Urothelium cell line (cell line): ENCODE results near the gene PDE6D.

Experiments
- DNase-seq: peaks from one replicate; pipeline ENCODE4 v3.0.0; 2011; ENCODE audit warnings: low spot score, mixed read lengths
- FAIRE-seq: peaks from 2 replicates; lab custom pipeline; 2011; peaks lifted over from hg19 to GRCh38; lab: Jason Lieb, UNC

PDE6D gene

DNA sequence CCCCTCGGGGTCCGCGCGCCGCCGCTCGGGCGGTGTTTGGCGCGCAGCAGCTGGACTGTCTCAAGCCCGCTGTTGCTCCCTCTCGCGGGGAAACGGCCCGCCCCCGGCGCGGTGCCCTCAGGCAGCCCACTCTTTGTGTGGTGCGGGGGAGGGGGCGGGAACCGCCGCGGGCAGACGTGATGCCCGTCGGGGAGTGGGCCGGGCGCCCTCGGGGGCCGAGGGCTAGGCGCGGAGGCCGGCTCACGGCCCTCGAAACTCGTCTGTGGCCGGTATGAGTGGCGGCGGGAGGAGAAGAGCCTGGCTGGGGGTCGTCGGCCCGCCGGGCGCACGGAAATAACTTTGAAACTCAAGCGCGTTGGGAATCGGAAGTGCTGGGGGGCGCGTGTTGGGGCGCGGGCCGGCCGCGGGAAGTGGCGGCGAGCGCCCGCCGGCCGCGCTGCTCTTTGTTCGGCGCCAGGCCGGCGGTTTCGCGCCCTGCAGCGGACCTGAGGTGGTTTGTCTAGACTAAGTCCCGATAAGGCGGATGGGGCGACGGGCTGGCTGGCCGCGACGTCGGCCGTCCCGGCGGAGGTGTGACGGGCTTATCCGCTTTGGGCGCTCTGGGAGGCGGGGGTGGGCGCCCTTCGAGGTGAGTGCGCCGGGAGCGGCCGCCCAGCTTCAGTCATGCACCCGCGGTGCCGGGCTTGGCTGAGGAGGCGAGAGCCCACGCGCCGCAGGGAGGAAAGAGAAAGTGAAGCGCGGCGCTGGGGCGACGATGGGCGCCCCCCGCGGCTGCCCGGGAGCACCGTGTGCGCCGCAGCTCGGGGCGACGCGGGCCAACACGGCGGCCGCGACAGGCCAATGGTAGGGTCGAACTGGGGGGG lies 72.1 kb downstream of the PDE6D start:
- FAIRE-seq: no peak
- no peak for DNase-seq

DNA sequence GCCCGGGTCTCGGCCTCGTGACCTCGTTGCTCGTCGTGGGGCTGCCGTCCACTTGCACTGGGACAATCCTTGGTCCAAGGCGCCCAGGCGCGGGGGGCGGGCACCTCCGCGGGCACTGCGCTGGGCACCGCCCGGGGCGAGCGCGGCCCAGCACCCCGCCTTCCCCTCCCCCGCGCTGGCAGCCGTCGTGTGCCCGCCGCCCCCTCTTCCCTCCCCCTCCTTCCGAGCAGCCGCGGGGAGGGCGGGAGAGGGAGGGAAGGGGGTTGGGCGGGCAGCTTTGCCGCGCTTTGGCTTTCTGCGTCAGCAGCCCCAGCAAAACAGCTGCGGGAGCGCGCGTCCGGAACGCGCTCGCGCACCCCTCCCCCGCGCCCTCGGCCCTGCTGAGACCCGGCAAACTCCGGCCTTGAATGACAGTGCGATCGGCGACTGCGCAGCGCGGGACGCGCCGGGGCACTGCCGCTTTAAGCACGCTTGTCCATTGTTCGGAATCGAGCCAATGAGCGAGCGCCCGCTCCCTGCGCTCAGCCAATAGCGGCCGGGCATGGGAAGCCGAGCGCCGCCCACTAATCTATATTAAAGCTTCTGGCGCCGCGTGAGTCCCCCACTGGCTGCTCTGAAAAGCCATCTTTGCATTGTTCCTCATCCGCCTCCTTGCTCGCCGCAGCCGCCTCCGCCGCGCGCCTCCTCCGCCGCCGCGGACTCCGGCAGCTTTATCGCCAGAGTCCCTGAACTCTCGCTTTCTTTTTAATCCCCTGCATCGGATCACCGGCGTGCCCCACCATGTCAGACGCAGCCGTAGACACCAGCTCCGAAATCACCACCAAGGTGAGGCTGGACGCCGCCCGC lies 72.9 kb downstream of the PDE6D start, which contains the start of gene PTMA:
Gene PTMA, plus strand, starts transcription at position 599 of the 846 bp plus-strand sequence. Its CDS starts 182 bp downstream, at position 781.
- peak; percentile 96 for DNase-seq
- peak; percentile 50 for FAIRE-seq

DNA sequence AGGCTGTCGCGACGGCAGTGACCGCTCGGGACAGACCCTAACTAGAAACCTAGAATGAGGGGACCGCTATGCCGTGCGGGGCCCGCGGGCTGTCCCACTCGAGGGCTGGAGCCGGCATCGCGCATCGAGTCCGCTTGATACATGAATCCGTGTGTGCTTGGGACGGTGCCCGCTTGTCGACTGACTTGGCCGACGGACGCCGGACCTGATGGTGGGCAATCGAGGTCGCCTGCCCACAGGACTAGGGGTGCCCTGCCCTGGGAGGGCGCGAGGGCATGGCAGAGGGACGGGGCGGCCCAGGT lies 73.5 kb downstream of the PDE6D start:
- DNase-seq: no peak
- no peak for FAIRE-seq

DNA sequence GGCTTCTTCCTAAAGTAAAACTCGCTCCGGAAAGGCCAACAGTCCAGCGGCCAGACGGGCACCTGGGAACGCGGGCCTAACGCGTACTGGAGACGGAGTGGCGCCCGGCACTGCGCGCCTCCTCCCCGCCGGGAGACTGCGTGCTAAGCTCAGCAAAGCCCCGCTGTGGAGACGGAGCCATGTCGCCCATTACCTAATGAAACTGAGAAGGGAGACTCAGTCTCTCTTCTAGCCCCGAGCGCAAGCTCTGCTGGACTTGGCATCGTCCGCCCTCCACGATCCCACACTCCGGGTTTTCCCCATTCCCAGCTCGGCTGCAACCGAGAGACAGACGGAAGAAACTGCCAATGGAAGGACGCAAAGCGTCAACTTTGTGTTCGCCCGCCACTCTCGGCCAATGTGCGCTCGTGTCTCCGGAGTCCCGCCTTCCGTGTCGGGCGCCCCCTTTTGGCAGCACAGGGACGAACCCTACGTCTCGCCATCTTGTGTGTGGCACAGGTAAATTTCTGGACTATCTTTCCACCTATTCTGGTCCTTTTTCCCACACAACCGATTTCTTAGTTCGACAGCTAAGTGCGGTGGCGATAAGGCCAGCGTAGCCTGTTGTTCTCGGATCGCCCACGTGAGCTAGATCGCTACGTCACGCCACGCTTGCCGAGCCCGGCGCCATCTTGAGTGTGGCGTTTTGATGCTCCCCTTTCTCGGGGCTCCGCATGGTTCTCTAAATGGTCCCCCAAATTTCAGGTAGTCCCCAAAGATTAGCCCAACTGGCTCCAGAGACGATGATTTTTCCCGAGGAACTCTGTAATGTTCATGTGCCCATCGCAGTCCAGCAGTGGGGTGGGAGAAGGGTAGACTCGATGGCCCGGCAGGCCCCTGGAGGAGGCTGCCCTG lies 74.1 kb downstream of the PDE6D start:
- FAIRE-seq: peak; percentile 23
- peak; percentile 95 for DNase-seq

DNA sequence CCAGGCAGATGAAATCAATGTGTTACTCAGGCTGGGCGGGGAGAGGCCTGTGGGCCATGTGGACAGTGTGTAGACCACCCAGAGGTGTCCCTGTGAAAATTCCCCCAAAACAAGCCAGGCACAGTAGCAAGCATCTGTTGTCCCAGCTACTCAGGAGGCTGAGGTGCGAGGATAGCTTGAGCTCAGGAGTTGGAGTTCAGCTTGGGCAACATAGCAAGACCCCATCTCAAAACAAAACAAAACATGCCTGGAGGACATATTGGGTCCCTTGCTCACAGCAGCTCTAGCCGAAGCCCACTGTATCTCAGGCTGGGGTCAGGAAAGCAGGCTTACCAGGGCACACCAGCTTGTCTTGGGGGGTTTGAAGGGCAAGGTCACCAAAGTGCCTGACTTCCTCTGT lies 77.1 kb downstream of the PDE6D start:
- DNase-seq (no peak), FAIRE-seq (no peak)

DNA sequence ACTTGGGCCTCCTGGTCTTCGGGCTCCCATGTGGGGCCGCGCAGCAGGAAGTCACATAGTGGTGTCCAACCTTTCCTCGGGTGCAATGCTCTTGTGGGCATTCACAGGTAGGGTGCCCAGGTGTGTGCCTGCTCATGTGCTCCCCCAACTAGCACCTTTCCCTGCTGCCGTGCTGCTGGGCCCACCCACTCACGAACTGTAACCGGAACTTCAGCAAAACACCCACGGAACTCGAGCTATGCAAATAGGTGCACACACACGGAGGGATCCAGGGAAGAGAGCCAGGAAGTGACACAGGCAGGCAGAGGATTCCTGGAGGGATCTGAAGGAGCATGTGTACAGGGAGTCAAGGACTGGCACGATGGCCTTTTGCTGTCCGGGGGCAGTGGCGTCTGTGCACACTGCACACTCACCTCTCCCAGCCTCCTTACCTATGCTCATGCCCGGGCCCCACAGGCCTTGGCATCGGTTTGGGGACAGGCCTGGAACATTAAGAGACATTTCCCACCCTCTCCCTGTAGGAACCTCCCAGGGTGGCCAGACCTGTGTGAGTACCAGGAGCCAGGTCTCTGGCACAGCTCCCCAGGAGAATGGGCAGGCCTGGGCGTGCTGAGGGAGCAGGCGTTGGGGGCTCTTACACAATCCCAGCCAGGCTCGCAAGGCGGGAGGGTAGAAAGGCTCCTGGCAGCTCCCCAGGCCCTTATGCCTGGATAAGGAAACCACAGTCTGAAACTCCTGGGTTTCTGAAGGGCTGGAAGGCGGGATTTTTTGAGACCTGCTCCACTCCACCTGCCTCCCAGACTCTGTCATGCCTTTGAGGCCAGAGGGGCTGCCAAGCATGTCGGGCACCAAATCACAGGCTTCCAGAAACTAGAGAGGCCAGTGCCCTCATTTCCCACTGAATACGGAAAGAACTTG lies 79.4 kb downstream of the PDE6D start:
- no peak for FAIRE-seq
- DNase-seq: no peak

DNA sequence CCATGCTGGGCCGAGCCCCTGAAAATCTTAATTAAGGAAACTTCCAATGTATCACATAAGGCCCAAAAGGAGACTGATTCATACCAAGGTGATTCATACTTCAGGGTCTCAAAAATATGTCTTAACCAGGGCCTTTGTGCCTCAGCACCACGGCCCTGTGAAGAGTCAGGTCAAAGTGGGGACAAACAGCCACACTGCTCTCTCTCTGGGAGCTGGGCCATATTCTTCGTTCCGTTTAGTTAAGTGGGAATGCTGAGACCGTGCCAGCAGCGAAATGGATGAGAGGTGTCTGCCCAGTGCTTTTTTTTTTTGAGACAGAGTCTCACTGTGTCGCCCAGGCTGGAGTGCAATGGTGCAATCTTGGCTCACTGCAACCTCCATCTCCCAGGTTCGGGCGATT lies 82.1 kb downstream of the PDE6D start:
- DNase-seq (no peak), FAIRE-seq (no peak)

DNA sequence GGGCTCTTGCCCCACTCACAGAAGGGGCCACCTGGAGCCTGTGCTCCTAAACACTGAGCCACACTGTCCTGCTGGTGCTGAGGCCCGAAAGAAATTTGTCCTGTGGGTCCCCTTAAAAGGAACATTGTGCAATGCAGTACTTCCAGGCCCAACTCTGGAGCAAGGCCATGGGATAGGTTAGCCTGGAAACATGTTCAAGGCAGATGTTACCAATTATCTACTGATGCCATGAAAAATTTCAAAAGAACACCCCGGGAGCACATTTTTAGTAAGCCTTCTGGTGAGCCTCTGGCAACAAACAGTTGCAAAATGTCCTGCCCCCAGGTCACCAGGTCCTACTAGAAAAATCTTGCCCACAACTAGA lies 85.1 kb downstream of the PDE6D start:
- DNase-seq: no peak
- no peak for FAIRE-seq

DNA sequence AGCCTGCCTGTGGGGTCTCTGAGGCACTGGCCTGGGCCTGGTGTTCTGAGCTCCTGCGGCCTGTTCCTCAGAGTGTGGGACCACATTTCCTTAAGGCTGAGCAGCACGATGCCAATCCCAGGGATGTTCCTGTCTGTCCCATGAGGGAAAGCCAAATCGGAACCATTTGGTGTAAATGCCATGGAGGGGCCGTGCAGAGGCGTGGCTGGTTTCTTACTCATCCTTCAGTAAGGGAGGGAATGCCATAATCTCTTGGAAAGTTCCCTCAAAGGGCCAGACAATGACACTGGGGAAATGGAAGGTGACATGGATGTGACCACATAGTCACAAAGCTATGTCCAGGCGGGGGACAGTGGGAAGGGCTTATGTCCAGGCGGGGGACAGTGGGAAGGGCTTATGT lies 87.1 kb downstream of the PDE6D start:
- no peak for DNase-seq
- FAIRE-seq: no peak

DNA sequence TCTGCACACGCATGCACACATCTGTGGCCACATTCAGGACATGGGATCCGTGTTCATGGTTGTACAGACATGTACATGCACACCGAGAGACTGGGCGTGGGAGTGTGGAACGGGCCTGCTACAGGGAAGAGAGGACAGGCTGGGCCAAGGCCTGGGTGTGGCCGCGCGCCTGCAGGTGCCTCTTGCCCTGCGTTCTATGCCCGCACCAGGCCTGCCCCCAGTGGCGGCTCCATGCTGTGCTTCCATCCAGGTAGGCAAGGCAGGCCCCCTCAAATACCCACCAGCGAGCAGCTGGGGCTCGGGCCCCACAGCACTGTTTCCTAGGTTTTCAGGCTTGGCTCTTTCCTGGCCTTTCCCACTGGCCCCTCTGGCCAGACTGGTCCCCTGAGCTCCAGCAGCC lies 88.2 kb downstream of the PDE6D start:
- DNase-seq (no peak), FAIRE-seq (no peak)

DNA sequence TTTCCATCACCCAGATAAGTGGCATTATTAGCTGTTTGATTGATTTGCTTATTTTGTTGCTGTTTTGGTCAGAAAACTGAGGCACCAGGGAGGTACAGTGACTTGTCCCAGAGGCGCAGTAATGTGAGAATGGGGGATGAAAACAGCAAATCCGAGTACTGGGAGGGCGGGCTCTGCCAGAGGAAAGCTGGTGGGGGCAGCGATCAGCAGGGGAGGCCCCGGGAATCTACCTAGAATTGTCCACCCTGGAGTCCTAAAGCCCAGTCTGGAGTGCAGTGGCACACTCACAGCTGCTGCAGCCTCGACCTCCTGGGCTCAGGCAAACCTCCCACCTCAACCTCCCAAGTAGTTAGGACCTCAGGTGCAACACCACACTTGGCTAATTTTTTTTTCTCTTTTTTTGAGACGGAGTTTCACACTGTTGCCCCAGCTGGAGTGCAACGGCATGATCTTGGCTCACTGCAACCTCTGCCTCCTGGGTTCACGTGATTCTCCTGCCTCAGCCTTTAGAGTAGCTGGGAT lies 89.8 kb downstream of the PDE6D start:
- FAIRE-seq: no peak
- DNase-seq: no peak

DNA sequence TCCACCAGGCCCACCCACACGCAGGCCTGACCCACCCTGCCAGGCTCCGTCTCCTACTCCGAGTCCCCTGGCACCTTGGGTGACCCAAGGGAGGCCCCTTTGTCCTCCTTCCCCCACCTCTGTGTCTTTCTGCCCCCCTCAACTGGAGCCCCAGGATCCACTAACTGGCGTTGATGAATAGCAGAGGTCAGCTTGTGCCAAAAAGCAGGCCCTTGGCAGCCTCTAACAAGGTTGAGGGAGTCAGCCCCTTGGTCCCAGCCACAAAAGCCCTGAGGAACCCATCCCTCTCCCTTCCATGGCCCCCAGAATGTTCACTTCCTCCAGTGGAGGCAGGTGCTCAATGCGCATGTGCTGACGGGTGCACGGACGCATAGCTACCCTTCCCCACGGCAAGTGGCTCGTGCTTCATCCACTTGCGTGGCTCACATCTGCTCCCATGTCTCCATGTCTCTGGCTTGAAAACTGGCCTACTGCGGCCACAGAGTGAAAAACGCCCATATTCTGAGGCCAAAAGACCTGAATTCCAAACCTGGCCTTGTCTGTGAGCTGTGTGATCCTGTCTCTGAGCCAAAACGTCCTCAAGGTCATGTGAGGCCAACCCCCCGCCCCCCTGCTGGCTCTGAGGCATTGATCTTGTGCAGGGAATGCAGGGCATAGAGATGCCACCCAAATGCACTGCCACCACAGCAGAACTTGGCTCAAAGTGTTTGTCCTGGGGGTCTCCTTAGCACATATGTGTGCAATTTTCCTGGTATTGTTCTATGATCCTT lies 91.8 kb downstream of the PDE6D start:
- DNase-seq (no peak), FAIRE-seq (no peak)

DNA sequence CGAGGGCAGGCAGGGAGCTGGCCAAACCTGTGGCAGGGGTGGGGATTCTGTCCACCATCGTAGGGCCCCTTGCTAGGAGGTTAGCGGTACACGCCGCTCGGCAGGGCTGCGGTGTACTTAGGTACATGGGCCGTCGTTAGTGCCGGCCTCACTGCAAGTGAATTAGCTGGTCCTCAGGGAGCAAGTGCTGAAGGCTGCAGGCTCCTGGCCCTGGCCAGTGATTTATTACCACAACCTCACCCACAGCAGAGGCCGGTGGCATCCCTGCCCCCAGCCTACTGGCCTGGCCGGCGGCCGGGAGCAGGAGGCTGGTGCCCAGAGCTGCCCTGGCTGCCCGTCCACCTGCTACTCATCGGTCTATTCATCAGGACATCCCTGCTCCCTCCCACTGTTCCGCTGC lies 92.4 kb downstream of the PDE6D start:
- DNase-seq: no peak
- peak; percentile 78 for FAIRE-seq

DNA sequence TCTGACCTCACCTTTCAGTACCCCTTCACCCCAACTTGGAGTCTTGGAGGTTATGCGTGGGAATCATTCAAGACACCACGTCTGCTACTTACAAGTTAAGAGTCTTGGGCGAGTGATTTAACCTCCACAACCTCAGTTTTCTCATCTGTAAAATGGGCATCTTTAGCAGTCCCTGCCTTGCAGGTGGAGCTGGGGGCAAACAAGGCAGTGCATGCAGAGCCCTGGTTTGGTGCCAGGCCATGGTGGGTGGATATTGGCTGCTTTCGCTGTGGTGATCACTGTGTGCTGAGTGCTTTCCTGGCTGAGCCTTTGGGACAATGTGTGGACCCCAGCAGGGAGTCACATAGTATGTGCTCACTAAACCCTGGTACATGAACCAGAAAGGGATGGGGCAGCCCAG lies 93.1 kb downstream of the PDE6D start:
- FAIRE-seq: no peak
- no peak for DNase-seq

DNA sequence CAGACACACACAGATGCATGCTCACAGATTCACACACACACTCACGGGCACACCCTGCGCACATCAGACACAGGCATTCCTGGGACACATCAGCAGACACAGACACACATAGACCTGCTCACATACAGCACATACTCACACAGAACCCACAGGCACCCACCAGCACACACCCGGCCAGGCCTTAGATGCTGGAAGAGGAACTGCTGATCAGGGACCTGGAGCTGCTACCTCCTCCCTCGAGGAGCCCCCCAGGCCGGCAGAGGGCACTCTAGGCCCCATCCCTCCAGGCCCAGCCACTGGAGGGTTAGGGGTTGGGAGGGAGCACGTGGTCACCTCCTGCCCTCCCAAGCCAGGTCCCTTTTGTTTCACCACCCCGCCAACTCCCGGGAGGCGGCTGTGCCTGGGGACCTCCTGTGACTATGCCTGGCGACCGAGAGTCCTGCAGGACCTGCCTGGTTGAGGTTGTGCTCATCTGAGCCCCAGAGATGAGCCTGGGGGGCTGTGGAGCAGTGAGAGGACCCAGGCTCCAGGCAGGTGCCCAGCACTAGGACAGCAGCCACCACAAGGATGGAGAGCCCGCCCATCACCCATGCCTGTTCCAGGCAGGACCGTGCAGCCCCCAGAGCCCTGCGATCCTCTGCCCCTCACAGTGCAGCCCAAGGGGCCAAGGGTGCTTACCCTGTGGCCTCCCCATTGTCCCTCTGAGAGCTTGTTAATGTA lies 93.8 kb downstream of the PDE6D start:
- peak; percentile 76 for DNase-seq

DNA sequence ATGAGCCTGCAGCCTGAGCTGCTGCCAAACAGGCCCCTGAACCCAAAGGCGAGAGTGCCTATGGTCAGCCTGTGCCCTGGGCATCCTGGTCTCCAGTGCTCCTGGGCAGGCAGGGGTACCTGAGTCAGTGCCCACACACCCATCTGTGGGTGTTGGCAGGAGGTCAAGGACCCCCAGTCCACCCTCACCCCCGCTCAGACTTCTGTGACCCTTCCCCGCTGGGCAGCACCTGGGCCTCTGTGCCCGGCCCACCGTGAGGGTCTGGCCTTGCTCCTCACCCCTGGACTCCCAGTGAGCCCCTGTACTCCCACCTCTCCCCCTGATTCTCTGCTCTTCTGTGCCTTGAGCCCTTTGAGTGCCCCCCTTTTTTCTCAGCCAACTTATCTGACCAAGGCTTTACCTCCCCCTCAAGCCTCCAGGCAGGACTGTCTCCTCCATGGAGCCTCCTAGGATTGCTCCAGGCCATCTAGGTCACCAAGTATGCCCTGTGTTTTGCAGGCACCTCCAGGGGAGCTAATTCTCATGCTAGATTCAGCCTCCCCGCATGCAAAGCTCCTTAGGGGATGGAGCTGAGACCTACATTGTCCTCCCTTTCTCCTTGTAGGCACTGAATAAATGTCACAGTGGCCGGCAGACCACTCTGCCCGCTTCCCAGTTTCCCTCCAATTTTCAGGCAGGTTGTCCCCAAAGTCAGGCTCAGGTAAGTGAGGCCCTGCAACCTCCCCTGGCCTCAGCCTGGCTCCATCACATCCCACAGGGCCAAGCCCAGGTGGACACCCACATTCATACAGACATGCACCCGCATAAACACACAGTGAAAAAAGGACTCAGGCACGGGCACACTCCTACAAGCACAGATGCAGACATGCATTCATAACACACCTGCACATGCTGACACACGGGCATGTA lies 94.6 kb downstream of the PDE6D start:
- DNase-seq (no peak), FAIRE-seq (no peak)

More for the DNA sequence above, 93.8 kb downstream of the PDE6D start:
- peak; percentile 63 for FAIRE-seq
